LNCaP clone FGC (cell line): ENCODE data around the gene B4GAT1.
A peak's percentile ranks its signal among the peaks of the same experiment; 100 is the strongest.

Source experiments
- DNase-seq: peaks from one replicate; pipeline ENCODE4 v3.0.0-alpha.2; 2011; ENCODE audit warnings: low read depth
- H3K4me3 ChIP-seq: 2 replicates; pipeline ENCODE4 v1.5.1; 2011; ENCODE audit warnings: mild to moderate bottlenecking, low read depth, low read length, control low read depth
- TF ChIP-seq, protein P1 (sequence below): IDR thresholded peaks from 2 replicates; pipeline ENCODE4 v1.5.1; 2012; ENCODE audit warnings: mild to moderate bottlenecking; ENCODE audit not compliant: control insufficient read depth, insufficient read depth; ENCODE audit errors: extremely low read depth

B4GAT1 gene

DNA sequence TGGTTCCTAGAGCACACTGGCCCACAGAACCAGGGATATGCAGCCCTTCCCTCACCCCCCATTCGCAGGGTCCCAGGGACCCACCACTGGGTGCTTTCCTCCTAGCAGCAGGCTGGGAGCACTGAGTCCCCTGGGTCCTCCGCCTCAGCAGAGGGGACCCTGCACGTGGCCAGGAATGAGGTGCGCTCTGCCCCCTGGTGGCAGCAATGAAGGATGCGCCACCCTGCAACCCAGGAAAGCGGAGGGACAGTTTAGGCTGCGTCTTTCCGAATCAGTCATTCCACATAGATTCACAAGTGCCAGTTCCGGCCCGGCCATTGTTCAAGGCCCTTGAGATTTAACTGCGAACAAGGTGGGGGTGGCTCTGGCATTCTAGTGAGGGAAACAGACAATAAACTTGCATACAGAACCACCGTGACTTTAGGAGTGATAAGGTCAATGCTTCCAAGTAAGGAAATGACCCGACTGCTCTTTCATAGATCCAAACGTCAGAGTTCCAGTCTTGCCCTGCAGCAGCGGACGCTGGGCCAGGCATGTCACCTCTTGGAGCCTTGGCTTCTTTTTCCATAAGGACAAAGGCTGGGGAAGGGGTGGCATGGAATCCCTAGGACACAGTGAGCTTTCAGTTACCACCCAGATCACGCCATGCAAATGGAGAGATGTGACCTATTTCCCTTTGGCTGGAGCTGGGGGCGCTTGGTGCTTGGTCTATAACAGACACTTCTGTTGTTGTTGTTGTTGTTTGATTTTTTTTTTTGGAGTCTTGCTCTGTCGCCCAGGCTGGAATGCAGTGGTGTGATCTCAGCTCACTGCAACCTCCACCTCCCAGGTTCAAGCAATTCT is 18.9 kb downstream of the B4GAT1 start:
- DNase-seq = no peak
- TF ChIP-seq, protein P1, sequence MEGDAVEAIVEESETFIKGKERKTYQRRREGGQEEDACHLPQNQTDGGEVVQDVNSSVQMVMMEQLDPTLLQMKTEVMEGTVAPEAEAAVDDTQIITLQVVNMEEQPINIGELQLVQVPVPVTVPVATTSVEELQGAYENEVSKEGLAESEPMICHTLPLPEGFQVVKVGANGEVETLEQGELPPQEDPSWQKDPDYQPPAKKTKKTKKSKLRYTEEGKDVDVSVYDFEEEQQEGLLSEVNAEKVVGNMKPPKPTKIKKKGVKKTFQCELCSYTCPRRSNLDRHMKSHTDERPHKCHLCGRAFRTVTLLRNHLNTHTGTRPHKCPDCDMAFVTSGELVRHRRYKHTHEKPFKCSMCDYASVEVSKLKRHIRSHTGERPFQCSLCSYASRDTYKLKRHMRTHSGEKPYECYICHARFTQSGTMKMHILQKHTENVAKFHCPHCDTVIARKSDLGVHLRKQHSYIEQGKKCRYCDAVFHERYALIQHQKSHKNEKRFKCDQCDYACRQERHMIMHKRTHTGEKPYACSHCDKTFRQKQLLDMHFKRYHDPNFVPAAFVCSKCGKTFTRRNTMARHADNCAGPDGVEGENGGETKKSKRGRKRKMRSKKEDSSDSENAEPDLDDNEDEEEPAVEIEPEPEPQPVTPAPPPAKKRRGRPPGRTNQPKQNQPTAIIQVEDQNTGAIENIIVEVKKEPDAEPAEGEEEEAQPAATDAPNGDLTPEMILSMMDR = peak; percentile 93
- H3K4me3 ChIP-seq = no peak overlapping the region

DNA sequence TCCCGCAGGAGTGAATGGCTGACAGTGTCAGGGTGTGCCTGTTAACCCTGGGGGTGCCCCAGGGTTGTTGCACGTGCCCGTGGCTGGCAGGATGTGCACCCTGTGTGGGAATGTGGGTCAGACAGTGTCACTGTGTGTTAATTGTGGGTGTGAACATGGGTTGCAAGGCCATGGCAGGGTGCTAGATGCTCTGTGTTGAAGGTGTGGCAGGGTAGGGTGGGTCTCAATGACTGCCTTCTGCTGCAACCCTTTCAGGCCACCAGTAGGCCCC is 19.5 kb downstream of the B4GAT1 start:
- H3K4me3 ChIP-seq = no peak overlapping the region
- no peak for DNase-seq
- TF ChIP-seq, protein P1 = no peak

DNA sequence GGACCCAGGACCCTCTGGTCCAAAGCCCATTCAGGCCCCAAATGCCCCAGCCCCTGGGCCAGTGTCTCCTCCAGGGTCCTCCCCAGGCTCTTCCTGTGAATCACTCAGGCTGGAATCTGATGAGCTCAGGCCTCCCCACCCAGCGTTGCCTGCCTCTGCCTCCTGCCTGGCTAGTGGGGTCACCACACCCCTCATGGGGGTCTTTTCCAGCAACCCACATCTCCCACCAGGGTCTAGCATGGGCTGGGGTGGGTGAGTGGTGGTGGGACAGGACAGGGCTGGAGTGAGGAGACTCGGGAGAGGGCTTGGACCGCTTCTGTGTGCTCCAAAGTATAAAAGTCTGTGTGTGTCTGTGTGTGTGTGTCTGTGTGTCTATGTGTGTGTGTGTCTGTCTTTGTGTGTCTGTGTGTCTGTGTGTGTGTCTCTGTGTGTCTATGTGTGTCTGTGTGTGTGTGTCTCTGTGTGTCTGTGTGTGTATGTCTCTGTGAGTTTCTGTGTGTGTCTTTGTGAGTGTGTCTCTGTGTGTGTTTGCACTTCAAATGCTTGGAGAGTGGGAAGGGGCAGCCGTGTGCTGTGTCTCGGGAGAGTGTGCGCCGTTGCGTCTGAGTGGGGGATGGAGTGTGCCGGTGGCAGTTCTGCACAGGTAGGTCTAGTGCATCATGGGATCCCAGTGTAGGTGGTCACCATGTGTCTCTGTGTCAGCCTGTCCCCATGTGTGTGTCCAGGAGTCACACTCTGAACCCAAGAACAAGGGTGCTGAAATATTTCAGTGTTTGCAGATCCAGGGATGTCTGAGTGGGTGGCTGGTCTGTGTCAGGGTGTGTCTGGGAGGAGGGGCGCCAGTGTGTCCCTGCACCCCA is 20.0 kb downstream of the B4GAT1 start:
- TF ChIP-seq, protein P1 = no peak
- DNase-seq = no peak
- H3K4me3 ChIP-seq = no peak overlapping the region

DNA sequence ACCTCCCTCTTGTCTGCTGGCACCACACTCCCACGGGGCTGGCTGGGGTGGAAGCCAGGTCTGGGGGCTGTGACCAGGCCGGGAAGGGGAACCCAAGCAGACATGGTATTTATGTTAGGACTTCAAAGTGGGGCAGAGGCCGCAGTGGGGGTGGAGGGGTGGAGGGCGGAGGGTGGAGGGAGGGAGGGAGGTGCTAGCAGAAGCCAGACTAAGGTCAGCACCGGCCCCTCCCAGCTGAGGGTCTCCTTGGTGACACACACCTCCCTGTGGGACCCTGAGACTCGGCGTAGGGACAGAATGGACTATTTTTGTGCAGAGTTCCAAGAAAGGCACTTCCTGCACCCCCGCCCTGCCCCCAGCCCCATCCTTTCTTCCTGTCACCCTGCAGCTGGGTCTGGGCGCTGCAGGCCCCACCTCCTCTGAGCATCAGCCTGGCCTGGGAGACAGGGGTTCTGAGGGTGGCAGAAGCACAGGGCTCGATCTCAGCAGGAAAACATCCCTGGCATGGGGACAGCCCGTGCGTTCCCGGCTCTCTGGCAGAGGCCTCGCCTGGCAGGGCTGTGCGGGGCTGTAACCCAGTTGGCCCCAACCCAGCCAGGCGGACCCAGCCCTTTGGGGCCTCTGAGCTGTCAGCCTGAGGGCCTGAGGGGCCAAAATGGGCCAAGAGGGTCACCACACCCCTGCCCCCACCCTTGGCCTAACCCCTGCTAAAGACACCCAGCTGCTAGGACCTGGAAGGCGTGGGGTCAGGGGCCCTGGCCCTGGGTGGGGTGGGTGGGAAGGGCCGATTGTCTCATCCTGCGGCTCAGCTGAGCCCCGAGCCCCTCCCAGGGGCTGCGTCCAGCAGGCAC is 20.9 kb downstream of the B4GAT1 start:
- DNase-seq = no peak
- TF ChIP-seq, protein P1 = no peak
- H3K4me3 ChIP-seq = no peak overlapping the region

DNA sequence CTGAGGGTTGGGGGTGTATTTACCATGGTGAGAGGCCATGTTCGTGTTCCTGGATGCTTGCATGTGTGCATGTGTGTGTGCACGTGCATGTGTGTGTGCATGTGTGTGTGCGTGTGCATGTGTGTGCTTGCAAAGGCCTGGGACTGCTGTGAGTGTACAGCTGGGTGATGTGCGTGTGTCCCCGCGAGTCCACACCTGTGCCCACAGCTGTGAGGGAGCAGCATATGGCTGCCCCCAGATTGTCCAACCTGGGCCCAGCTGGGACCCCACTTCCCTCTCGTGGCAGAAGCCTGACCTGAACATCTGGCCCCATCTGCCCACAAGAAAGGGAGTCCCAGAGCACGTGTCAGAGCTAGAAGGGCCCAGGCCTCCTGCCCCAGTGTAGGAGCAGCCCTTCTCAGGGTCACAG is 22.2 kb downstream of the B4GAT1 start:
- no peak for DNase-seq
- TF ChIP-seq, protein P1 = no peak
- no peak overlapping the region for H3K4me3 ChIP-seq

DNA sequence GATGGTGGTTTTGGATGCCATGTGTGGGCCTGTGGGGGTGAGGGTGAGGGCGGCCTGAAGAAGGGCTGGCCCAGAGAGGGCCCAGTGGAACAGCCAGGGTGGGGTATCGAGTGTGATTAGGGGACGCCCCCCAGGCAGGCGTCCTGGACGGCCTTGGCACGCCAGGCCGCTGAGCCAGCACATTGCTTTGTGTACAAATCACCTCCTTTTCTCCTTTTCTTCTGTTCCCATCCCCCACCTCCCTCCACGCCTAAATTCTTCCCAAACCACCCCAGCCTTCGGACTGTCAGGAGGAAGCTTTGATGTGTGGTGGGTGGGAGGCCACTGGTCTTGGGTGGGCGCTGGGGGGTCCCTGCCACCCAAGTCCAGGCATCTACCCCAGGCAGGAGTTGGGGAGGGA is 22.8 kb downstream of the B4GAT1 start:
- H3K4me3 ChIP-seq = no peak overlapping the region
- TF ChIP-seq, protein P1 = no peak
- no peak for DNase-seq
